Activated CD8-positive, alpha-beta memory T cell treated with anti-CD3 and anti-CD28 coated beads, Interleukin-2, amount 10 ng/mL, durations not matched to agents 7 days and 5 days (primary cell): ENCODE measurements around the gene MTNR1B. TPM values are rescaled to one million over a fixed set of nuclear protein-coding genes. Genes with fewer than 3 reads are reported as not detected.

ENCODE experiments used
- ATAC-seq: fragments of 150-1000 bp; cut with Tn5 transposase; one replicate; pipeline ENCODE4 v1.10.0; 2021; ENCODE audit warnings: moderate library complexity
- CTCF ChIA-PET: fragments of 350-600 bp; sonication (Branson Sonifier 250); formaldehyde crosslinking; loops from one replicate; lab custom pipeline; 2021; ENCODE audit warnings: antibody characterized with exemption; lab: Charles Lee
- DNase-seq: peaks from one replicate; pipeline ENCODE4 v3.0.0-alpha.2; 2020
- H3K27ac Mint-ChIP-seq: one replicate; pipeline ENCODE4 v1.8.0; 2021; ENCODE audit warnings: mild to moderate bottlenecking, mixed read lengths
- H3K27me3 Mint-ChIP-seq: one replicate; pipeline ENCODE4 v1.8.0; 2021; ENCODE audit warnings: mixed read lengths
- H3K36me3 Mint-ChIP-seq: one replicate; pipeline ENCODE4 v1.8.0; 2021; ENCODE audit warnings: mild to moderate bottlenecking, mixed read lengths
- H3K4me1 Mint-ChIP-seq: one replicate; pipeline ENCODE4 v1.8.0; 2021; ENCODE audit warnings: mixed read lengths
- H3K4me3 Mint-ChIP-seq: one replicate; pipeline ENCODE4 v1.8.0; 2021; ENCODE audit warnings: mild to moderate bottlenecking, moderate library complexity, mixed read lengths
- H3K9me3 Mint-ChIP-seq: one replicate; pipeline ENCODE4 v1.8.0; 2022; ENCODE audit warnings: low read depth, mixed read lengths
- total RNA-seq, 2 experiments: library from RNA; stranded (reverse); gene quantifications; one replicate each; pipeline ENCODE4 v1.2.3, GENCODE V29; 2021

MTNR1B gene
- total RNA-seq, 2 experiments from 2014 or later: not detected

DNA sequence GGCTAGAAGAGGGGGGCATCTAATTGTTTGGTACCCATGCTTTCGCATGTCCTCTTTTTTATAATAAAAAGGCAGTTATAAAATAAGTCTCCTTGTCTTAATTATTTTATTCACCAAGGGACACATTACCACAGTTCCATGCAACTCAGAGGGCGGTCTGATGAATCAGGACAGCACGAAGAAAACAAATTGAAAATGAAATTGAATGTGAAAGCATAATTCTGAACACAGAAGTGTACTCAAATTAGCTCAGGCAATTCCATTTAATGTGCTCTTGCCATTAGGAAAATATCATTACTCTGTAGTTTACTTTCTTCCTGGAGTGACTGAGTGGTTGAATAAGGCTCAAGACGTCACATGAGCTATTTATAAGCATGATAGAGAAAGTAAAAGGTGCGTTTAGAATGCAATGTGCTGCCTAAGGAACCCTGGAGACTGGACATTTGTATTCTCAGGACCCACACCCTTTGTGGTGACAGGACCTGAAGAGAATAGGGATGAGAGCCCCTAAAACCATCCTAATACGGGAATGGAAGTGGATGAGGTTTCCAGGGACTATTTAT lies 59.6 kb downstream of the MTNR1B start:
- Mint-ChIP-seq H3K4me3 (no peak overlapping the region), H3K27ac (no peak overlapping the region), H3K36me3 (no peaks in the 10 kb centered on the region), H3K27me3 (no peaks in the 10 kb centered on the region), H3K4me1 (no peaks in the 10 kb centered on the region), H3K9me3 (no peaks in the 10 kb centered on the region)
- DNase-seq: no peak
- no peak for ATAC-seq
- CTCF ChIA-PET: no interaction called here

DNA sequence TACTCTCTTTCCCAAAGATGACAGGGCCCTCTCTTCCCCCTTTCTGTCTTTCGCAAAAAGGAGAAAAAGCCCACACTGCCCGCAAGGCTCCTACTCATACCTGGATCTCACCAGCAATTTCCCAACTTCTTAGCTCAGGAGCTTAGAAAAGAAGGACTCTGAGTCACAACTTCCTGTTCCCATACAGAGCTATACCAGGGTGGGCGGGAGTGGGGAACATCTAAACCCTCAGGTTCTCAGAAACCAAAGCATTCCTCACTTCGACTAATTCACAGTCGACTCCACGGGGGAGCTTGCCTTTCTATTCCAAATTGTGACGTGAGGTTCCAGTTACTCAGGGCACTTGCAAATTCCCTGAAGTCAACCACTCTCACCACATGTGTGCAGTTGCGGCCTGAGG lies 61.9 kb downstream of the MTNR1B start:
- Mint-ChIP-seq H3K27ac (no peak overlapping the region), H3K36me3 (no peaks in the 10 kb centered on the region), H3K27me3 (no peaks in the 10 kb centered on the region), H3K4me3 (no peak overlapping the region), H3K9me3 (no peaks in the 10 kb centered on the region), H3K4me1 (no peaks in the 10 kb centered on the region)
- CTCF ChIA-PET: no interaction called here
- DNase-seq: no peak
- ATAC-seq: no peak

Other genes starting within 250 kb of the MTNR1B start
- 10 to 100 TPM in 1 of 2 experiments, 1 to 10 TPM in 1; 6.7 to 10.8 TPM for gene SLC36A4, start 228.3 kb downstream of the MTNR1B start, total RNA-seq